Tibial artery (tissue), 4 donors: ENCODE results near the gene PSMF1.

Source experiments
- DNase-seq, 2 donors: peaks; one replicate each; pipeline ENCODE4 v3.0.0-alpha.2; 2019
- H3K27ac ChIP-seq, 2 donors: fragments of 200-600 bp; sonication (generic) in 1 of 2; 1 replicate in 1 of 2; 2 replicates in 1 of 2; pipeline ENCODE4 v1.5.1; 2018 to 2019; ENCODE audit warnings: mild to moderate bottlenecking in 1 of 2
- H3K27me3 ChIP-seq, 2 donors: fragments of 200-600 bp; sonication (generic) in 1 of 2; one replicate each; pipeline versions ENCODE4 v1.5.1 to v1.6.0; 2016 to 2019
- H3K36me3 ChIP-seq, 3 donors: fragments of 200-600 bp; sonication (generic) in 2 of 3; one replicate each; pipeline ENCODE4 v1.5.1; 2016 to 2019; ENCODE audit warnings: mild to moderate bottlenecking in 2 of 3
- H3K4me1 ChIP-seq, 4 donors: fragments of 200-600 bp; sonication (generic) in 2 of 4; 1 replicate in 3 of 4; 2 replicates in 1 of 4; pipeline ENCODE4 v1.5.1; 2016 to 2019
- H3K4me3 ChIP-seq, 2 donors: fragments of 200-600 bp; sonication (generic) in 1 of 2; 1 replicate in 1 of 2; 2 replicates in 1 of 2; pipeline ENCODE4 v1.5.1; 2018 to 2019; ENCODE audit warnings: mild to moderate bottlenecking in 2 of 2
- H3K9me3 ChIP-seq, 3 donors: fragments of 200-600 bp; sonication (generic) in 1 of 3; one replicate each; pipeline ENCODE4 v1.5.1; 2016 to 2019
- CTCF ChIP-seq, 2 experiments: fragments of 200-600 bp in 1 of 2; fragments of 450-650 bp in 1 of 2; IDR thresholded peaks; one replicate each; pipeline ENCODE4 v1.5.1; 2017 to 2019; ENCODE audit warnings: antibody characterized with exemption in 2 of 2, mild to moderate bottlenecking in 1 of 2, moderate library complexity in 1 of 2
- intact Hi-C: fragments of 100-400 bp; cut with DNase I; formaldehyde crosslinking; loops from one replicate; pipeline ENCODE4 v1.15.0; 2023; ENCODE audit warnings: low total_unique reads

PSMF1 gene

GRCh38 chr20:1206366-1207148 is 88.2 kb downstream of the PSMF1 start:
- TF ChIP-seq CTCF (IDR thresholded peaks at IDR 0.05): no peak
- no peak overlapping the region for H3K4me3 ChIP-seq
- no peaks in the 10 kb centered on the region for H3K36me3 ChIP-seq
- DNase-seq: no peak
- intact Hi-C loops: no loop called here
- no peaks in the 10 kb centered on the region for H3K9me3 ChIP-seq
- H3K27me3 ChIP-seq: peaks cover 0 to 5% of the 10 kb centered on the region in 2 donors
- no peaks in the 10 kb centered on the region for H3K4me1 ChIP-seq
- no peak overlapping the region for H3K27ac ChIP-seq

GRCh38 chr20:1207293-1207878 is 89.0 kb downstream of the PSMF1 start:
- no peak for DNase-seq
- intact Hi-C loops: no loop called here
- Histone ChIP-seq H3K27ac (no peak overlapping the region), H3K4me3 (no peak overlapping the region), H3K27me3 (peaks cover 0 to 10% of the 10 kb centered on the region in 2 donors), H3K36me3 (no peaks in the 10 kb centered on the region), H3K4me1 (no peaks in the 10 kb centered on the region), H3K9me3 (no peaks in the 10 kb centered on the region)
- TF ChIP-seq CTCF (IDR thresholded peaks at IDR 0.05): no peak

GRCh38 chr20:1209447-1210387 is 91.3 kb downstream of the PSMF1 start:
- DNase-seq: no peak
- Histone ChIP-seq H3K27ac (no peak overlapping the region), H3K36me3 (no peaks in the 10 kb centered on the region), H3K4me1 (no peaks in the 10 kb centered on the region), H3K27me3 (peaks cover 0 to 5% of the 10 kb centered on the region in 2 donors), H3K4me3 (no peak overlapping the region), H3K9me3 (no peaks in the 10 kb centered on the region)
- no peak for TF ChIP-seq CTCF (IDR thresholded peaks at IDR 0.05)
- intact Hi-C loops: no loop called here

- intact Hi-C loops: no loop called here
- TF ChIP-seq CTCF (IDR thresholded peaks at IDR 0.05): no peak
These were observed 92.1 kb downstream of the PSMF1 start for GRCh38 chr20:1210501-1210900.

GRCh38 chr20:1212023-1212422 is 93.6 kb downstream of the PSMF1 start:
- no peak for DNase-seq
- H3K36me3 ChIP-seq: no peaks in the 10 kb centered on the region
- H3K27ac ChIP-seq: no peak overlapping the region
- intact Hi-C loops: no loop called here
- no peak overlapping the region for H3K4me3 ChIP-seq
- H3K4me1 ChIP-seq: no peaks in the 10 kb centered on the region
- peaks cover 0 to 20% of the 10 kb centered on the region in 2 donors for H3K27me3 ChIP-seq
- H3K9me3 ChIP-seq: no peaks in the 10 kb centered on the region
- no peak for TF ChIP-seq CTCF (IDR thresholded peaks at IDR 0.05)

More at GRCh38 chr20:1210501-1210900, 92.1 kb downstream of the PSMF1 start:
- H3K4me1 ChIP-seq: no peaks in the 10 kb centered on the region
- H3K36me3 ChIP-seq: no peaks in the 10 kb centered on the region
- no peak overlapping the region for H3K27ac ChIP-seq
- H3K4me3 ChIP-seq: no peak overlapping the region
- peaks cover 0 to 13% of the 10 kb centered on the region in 2 donors for H3K27me3 ChIP-seq
- no peaks in the 10 kb centered on the region for H3K9me3 ChIP-seq
- DNase-seq: no peak
